Measurements from ENCODE around the gene NT5DC3. TPM values are rescaled to one million over a fixed set of nuclear protein-coding genes. Genes with fewer than 3 reads are reported as not detected.

Gene NT5DC3
- polyA plus RNA-seq, 3 donors = 0.27 to 4.8 (median 0.93) TPM

- Histone ChIP-seq H3K79me2 (ENCODE audit: insufficient read depth, low read length) (peaks cover 61% of the 10 kb centered on the region), H3K4me2 (replicated peaks; ENCODE audit: extremely low read depth, low read length, poor library complexity, severe bottlenecking) (no peak overlapping the region), H3K27me3 (ENCODE audit: control insufficient read depth in 2 of 2, insufficient read depth in 2 of 2, low read length in 2 of 2) (no peaks in the 10 kb centered on the region), H4K20me1 (ENCODE audit: insufficient read depth, low read length) (peaks cover 6% of the 10 kb centered on the region), H3K27ac (ENCODE audit: low read depth in 1 of 2, low read length in 2 of 2) (no peak overlapping the region), H2AFZ (ENCODE audit: insufficient read depth, low read depth, low read length, poor library complexity, severe bottlenecking) (no peak overlapping the region), H3K36me3 (replicated peaks in 1 of 2; ENCODE audit: control insufficient read depth in 1 of 2, insufficient read depth in 2 of 2, low read length in 2 of 2) (no peaks in the 10 kb centered on the region), H3K9me3 (replicated peaks in 1 of 2; ENCODE audit: control insufficient read depth in 1 of 2, insufficient read depth in 1 of 2, low read length in 2 of 2) (no peaks in the 10 kb centered on the region), H3K9ac (ENCODE audit: insufficient read depth, low read length, poor library complexity, severe bottlenecking) (no peak overlapping the region), H3K4me1 (ENCODE audit: control insufficient read depth in 1 of 2, insufficient read depth in 2 of 2, low read length in 2 of 2) (peaks cover 22 to 34% of the 10 kb centered on the region in 2 donors), H3K4me3 (replicated peaks in 1 of 3; ENCODE audit: low read depth in 2 of 3, low read length in 3 of 3) (no peak overlapping the region)
- Mint-ChIP-seq H3K27me3 (ENCODE audit: low read depth in 3 of 3) (peaks cover 2 to 7% (median 5%) of the 10 kb centered on the region in 3 donors), H3K27ac (no peak overlapping the region), H3K36me3 (peaks cover 0 to 12% of the 10 kb centered on the region in 2 donors), H3K4me1 (peaks cover 31% of the 10 kb centered on the region), H3K4me3 (no peak overlapping the region), H3K9me3 (peaks cover 0 to 6% (median 0%) of the 10 kb centered on the region in 7 donors)
- intact Hi-C loops (cut with micrococcal nuclease) = no loop called here
- WGBS (ENCODE audit: insufficient coverage) = 25% methylated on average over 1 of the region's 4 CpGs
- DNase-seq = no peak
- TF ChIP-seq CTCF (IDR thresholded peaks at IDR 0.05) = no peak
Measured at GRCh38 chr12:103839103-103839502, 1.9 kb downstream of the NT5DC3 start.

- no peak overlapping the region for H3K4me3 Mint-ChIP-seq
- intact Hi-C loops (cut with micrococcal nuclease) = no loop called here
- Histone ChIP-seq H4K20me1 (ENCODE audit: insufficient read depth, low read length) (peaks cover 6% of the 10 kb centered on the region), H3K4me2 (replicated peaks; ENCODE audit: extremely low read depth, low read length, poor library complexity, severe bottlenecking) (no peak overlapping the region), H3K4me3 (replicated peaks in 1 of 3; ENCODE audit: low read depth in 2 of 3, low read length in 3 of 3) (no peak overlapping the region), H3K27ac (ENCODE audit: low read depth in 1 of 2, low read length in 2 of 2) (no peak overlapping the region), H3K27me3 (ENCODE audit: control insufficient read depth in 2 of 2, insufficient read depth in 2 of 2, low read length in 2 of 2) (no peaks in the 10 kb centered on the region), H2AFZ (ENCODE audit: insufficient read depth, low read depth, low read length, poor library complexity, severe bottlenecking) (no peak overlapping the region), H3K79me2 (ENCODE audit: insufficient read depth, low read length) (peaks cover 68% of the 10 kb centered on the region), H3K9me3 (replicated peaks in 1 of 2; ENCODE audit: control insufficient read depth in 1 of 2, insufficient read depth in 1 of 2, low read length in 2 of 2) (no peaks in the 10 kb centered on the region), H3K9ac (ENCODE audit: insufficient read depth, low read length, poor library complexity, severe bottlenecking) (no peak overlapping the region), H3K4me1 (ENCODE audit: control insufficient read depth in 1 of 2, insufficient read depth in 2 of 2, low read length in 2 of 2) (peaks cover 28 to 42% of the 10 kb centered on the region in 2 donors), H3K36me3 (replicated peaks in 1 of 2; ENCODE audit: control insufficient read depth in 1 of 2, insufficient read depth in 2 of 2, low read length in 2 of 2) (no peaks in the 10 kb centered on the region)
- WGBS (ENCODE audit: insufficient coverage) = 100% methylated on average over 1 of the region's 1 CpG
- no peak for DNase-seq
- H3K4me1 Mint-ChIP-seq = peaks cover 38% of the 10 kb centered on the region
- H3K27ac Mint-ChIP-seq = no peak overlapping the region
- H3K36me3 Mint-ChIP-seq = peaks cover 0 to 12% of the 10 kb centered on the region in 2 donors
- TF ChIP-seq CTCF (IDR thresholded peaks at IDR 0.05) = no peak
- peaks cover 2 to 7% (median 5%) of the 10 kb centered on the region in 3 donors for H3K27me3 Mint-ChIP-seq (ENCODE audit: low read depth in 3 of 3)
- H3K9me3 Mint-ChIP-seq = peaks cover 0 to 6% (median 0%) of the 10 kb centered on the region in 7 donors
Measured at GRCh38 chr12:103838254-103838914, 2.6 kb downstream of the NT5DC3 start.
